NCI-H526 treated with DMSO at 0.1 percent for 48 hours (cell line): ENCODE measurements around the gene ZCWPW1.
"Not testable (repeated sequence)": the region's sequence is repeated elsewhere in the genome, so short reads cannot be mapped to it uniquely, and the experiment has no call there.

Source experiments
- DNase-seq: peaks from one replicate; lab custom pipeline; 2025; lab: John Stamatoyannopoulos, UW

ZCWPW1 gene

DNA sequence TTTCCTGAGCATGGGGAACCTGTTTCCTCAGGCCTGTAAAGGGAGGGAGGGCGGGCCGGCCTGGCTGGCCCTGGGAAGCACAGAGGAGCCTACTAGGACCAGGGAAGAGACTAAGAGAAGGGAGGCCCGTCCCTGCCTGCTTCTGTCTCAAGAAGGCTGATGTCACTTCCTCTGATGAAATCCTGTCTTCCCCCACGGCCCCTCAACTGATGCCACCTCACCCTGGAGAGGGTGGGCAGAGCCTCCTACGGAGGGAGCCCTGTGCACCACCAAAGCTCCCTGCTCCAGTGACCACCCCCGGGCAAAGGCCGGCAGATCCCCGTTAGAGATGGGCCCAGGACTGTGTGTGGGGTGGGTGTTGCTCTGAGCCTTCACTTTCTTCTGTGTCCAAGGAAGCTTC is 56.2 kb downstream of the ZCWPW1 start:
- no peak for DNase-seq

GRCh38 chr7:100371561-100372171 is 56.8 kb downstream of the ZCWPW1 start:
- DNase-seq: no peak

DNA sequence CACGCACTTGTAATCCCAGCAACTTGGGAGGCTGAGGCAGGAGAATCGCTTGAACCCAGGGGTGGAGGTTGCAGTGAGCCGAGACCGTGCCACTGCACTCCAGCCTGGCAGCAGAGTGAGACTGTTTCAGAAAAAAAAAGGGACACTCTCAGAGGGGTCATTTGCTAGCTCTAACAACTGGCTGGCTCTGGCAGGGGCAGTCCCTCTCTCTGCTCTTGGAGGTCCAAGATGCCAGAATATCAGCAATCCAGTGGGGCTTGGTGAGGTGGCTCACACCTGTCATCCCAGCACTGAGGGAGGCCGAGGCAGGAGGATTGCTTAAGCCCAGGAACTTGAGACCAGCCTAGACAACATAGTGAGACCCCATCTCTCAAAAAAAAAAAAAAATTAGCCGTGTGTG is 57.8 kb downstream of the ZCWPW1 start:
- no peak for DNase-seq

DNA sequence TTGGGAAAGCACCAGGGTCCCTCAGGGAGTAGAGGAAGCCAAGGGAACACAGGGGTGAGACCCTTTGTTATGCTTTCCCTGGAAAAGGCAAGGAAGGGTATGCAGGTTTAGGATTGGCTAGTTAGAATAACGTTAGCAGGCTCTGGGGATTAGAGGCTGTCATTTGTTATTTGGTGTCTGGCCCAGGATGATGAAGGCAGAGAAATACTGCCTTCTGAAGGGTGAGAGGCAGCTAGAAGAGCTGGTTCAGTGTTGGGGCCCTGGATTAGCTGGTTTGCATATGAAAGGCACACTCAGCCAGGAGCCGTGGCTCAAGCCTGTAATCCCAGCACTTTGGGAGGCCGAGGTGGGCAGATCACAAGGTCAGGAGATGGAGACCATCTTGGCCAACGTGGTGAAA is 58.2 kb downstream of the ZCWPW1 start:
- no peak for DNase-seq

- DNase-seq: no peak
Measured at GRCh38 chr7:100369105-100369504, 59.4 kb downstream of the ZCWPW1 start.

DNA sequence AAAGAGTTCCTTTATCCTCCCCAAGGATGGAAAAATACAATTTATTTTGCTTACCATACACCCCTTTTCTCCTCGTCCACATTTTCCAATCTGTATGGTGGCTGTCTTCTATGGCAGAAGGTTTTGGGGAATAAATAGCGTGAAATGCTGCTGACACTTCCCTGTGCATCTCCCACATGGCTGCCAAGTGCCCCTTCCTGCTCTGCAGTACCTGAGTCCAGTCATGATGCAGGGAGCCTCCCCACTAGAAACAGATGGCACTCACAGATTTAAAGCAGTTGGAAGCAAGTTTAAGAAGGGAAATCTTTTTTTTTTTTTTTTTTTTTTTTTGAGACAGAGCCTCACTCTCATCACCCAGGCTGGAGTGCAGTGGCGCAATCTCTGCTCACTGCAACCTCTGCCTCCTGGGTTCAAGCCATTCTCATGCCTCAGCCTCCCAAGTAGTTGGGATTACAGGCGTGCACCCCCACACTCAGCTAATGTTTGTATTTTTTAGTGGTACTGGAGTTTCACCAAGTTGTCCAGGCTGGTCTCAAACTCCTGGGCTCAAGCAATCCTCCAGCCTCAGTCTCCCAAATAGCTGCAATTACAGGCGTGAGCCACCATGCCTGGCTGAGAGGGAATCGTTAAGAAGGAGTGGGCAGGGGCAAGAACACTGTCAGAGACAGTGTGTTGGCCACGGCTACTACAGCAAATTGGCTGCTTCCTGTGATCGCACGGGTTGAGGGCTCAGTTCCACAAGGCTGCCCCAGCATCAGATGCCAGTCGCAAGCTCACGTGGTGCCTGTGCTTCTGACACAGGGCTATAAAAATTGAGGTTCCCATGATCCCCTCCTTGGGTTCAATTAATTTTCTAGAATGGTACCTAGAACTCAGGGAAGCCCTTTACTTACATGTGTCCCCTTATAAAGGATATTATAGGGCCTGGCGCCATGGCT is 60.6 kb downstream of the ZCWPW1 start:
- no peak for DNase-seq

GRCh38 chr7:100367251-100367620 is 61.3 kb downstream of the ZCWPW1 start:
- DNase-seq: no peak

- DNase-seq: no peak
Measured at GRCh38 chr7:100366411-100367250, 61.9 kb downstream of the ZCWPW1 start.

GRCh38 chr7:100365998-100366367 is 62.5 kb downstream of the ZCWPW1 start:
- DNase-seq: not testable (repeated sequence)

- no peak for DNase-seq
Measured at GRCh38 chr7:100364480-100364879, 64.0 kb downstream of the ZCWPW1 start.

DNA sequence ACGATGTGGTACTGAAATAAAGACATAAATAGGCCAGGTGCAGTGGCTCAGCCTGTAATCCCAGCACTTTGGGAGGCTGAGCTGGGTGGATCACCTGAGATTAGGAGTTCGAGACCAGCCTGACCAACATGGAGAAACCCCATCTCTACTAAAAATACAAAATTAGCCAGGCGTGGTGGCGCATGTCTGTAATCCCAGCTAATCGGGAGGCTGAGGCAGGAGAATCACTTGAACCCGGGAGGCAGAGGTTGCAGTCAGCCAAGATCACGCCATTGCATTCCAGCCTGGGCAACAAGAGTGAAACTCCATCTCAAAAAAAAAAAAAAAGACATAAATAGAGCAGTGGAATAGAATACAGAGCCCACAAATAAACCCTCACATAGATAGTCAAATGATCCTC is 64.7 kb downstream of the ZCWPW1 start:
- not testable (repeated sequence) for DNase-seq

GRCh38 chr7:100363098-100363497 is 65.4 kb downstream of the ZCWPW1 start:
- DNase-seq: no peak

DNA sequence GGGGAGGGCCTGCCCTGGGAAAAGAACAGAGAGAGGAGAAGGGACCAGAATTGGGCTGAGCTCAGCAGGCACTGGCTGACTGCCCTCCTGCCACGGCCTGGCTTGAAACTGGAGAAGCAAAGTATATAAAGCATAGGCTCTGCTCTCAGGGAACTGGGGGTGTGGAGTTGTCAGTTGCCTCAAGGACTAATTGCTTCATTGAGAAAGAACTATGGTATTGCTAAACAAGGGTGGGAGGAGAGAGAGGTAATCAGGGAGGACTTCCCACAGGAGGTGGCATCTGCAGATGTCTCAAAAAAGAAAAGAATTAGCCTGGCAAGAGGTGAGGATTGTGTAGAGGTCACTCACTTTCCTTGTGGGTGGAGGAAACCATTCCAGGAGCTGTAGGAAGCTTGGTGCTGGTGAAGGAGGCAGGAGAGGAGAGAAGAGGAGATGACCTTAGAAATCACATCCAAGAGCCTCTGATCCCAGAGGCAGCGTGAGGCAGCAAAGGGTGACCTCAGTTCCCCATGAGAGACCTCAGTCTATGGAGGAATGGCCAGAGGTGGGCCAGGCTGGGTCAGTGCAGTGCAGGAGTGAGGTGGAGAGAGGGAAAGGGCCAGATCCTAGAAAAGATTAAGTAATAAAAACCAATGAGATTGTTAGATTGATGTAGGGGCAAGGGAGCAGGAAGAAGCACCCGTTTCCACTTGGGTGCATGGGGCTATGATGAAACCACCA is 68.2 kb downstream of the ZCWPW1 start:
- no peak for DNase-seq

- no peak for DNase-seq
Measured at GRCh38 chr7:100358857-100359212, 69.7 kb downstream of the ZCWPW1 start.

DNA sequence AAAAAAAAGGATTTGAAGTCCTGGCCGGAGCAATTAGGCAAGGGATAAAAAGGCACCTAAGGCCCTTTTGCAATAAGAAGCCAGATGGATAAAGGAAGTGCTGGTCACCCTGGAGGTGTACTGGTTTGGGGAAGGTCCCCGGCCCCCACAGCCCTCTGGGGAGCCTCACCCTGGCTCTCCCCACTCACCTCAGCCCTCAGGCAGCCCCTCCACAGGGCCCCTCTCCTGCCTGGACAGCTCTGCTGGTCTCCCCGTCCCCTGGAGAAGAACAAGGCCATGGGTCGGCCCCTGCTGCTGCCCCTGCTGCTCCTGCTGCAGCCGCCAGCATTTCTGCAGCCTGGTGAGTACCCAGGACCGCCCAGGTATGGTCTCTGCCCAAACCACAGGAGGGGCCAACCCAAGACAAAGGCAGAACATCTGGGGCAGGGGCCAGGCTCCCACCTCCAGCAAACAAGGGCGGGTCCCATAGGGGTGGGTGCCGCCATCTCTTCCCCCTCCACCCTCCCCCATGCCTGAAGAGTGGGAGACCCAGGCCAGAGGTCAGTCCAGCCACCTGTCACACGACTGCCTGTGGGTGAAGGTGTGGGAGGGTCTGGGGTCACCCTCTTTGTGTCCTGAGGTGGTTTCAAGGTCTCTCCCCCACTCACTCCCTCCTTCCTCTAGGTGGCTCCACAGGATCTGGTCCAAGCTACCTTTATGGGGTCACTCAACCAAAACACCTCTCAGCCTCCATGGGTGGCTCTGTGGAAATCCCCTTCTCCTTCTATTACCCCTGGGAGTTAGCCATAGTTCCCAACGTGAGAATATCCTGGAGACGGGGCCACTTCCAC is 70.3 kb downstream of the ZCWPW1 start, which contains the start of gene PILRB:
Gene PILRB (plus strand): TSS at position 91 of the 830 bp plus-strand sequence. CDS start 186 bp downstream, at position 277.
- DNase-seq: no peak

DNA sequence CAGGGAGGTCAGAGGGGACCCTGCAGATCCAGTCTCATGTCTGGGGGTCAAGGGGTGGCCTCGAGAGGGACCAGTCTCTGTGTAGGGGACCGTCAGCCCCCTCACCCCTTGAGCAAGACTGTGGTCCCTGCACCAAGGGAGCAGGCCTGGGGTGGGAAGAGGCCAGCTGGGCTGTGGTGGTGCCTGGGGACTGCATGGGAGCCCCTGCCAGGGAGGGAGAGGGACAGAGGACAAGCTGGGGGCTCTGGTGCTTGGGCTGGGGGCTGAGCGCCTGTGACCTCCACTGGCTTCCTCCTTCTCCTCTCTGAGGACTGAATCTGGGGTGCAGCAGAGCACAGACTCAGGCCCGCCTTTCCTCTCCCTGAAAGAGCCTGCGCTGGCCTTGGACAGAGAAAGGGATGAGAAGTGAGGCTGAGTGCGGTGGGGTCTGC is 71.4 kb downstream of the ZCWPW1 start:
- DNase-seq: no peak

- no peak for DNase-seq
Measured at GRCh38 chr7:100356416-100357068, 72.0 kb downstream of the ZCWPW1 start.

GRCh38 chr7:100353685-100354330 is 74.7 kb downstream of the ZCWPW1 start:
- DNase-seq: no peak

- DNase-seq: no peak
Measured at GRCh38 chr7:100352984-100353684, 75.4 kb downstream of the ZCWPW1 start.
